Measurements from ENCODE around the gene CLCN1.

Gene CLCN1

DNA sequence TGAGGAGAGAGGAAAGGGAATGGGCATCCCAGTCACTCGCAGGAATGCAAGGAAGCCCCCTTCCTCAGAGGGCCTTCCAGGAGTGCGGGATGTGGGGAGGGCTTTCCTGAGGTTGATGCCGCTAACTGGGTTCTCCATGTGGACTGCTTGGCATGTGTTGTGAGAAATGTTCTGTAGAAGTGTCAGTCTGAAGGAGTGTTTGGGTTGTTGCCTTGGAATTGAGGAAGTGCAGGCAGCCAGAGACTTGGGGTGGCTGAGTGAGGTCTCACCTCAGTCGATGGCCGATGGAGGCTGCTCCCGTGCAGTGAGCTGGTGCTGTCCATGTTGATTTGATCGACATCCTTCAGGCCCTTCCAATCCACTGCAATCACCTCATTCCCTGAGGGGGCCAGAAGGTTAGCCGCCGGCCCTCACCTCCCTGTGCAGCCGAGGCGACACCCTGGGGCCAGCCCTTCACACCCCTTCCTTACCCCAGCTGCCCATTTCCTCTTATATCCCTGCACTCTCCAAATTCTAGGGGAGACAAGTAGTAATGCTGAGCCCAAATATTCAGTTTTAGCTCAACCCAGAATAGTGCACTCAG is 44.0 kb downstream of the CLCN1 start:
- TF ChIP-seq GATA3 (IDR thresholded peaks at IDR 0.05; ENCODE audit: low read depth, low read length) (no peak), GATA2 (IDR thresholded peaks at IDR 0.05; ENCODE audit: low read depth, low read length) (no peak)

DNA sequence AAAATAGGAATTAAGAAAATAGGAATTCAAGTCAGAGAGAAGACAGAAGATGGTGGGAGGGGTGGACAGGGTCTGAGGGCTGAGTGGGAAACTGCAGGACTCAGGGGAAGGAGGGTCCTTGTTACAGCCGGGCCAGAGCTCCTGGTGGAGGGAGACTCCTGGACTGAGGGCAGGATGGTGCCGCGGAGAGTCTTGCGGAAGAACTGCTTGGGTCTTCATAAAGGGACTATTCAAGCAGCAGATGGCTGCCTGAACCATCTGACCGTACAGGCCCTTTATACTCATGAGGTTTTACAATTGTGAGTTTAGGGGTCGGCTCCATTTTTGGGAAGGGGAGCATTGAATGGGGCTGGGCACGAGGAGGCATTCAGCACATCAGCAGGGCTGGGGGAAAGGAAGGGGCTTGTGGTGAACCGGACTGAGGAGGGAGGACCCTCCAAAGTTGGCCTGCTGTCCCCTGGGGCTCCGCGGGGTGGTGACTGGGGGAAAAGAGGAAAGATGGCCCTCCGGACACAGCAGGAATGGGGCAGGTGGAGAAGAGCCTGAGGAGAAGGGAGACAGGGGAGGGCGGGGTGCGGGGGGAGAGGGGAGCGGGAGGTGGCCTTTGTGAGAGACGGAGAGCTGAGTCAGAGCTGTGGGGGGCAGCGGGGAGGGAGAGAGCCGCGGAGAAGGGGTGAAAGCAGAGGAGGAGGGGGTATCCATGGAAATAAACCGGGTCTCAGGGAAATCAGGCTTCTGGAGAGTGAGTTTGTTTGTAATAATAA is 45.1 kb downstream of the CLCN1 start:
- TF ChIP-seq GATA2 (IDR thresholded peaks at IDR 0.05; ENCODE audit: low read depth, low read length) (no peak), GATA3 (IDR thresholded peaks at IDR 0.05; ENCODE audit: low read depth, low read length) (no peak)

DNA sequence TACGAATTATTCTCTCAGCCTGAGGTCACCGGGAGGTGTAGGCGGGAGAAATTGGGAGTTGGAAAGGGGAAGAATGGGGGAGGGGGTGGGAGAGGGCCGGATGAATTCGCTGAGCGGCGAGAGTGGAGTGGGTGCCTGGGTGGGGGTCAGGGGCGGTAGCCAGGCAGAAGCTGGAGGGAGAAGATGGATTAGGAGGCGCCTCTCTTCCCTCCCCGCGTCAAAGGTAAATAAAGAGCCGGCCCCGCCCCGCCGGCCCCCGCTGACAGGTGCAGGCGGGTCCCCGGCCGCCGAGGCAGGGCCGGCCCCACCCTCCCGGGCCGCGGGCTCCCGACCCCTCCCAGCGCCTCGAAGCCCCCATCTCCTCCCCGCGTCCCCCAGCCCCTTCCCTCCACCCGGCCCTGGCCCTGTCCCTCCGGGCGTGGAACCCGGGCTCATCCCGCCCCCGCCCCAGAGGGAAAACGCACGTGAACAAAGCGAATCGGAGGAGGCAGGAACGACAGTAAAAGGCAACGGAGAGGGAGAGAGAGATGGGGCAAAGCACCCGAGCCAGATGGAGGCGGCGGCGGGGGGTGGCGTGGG is 45.7 kb downstream of the CLCN1 start:
- no peak for TF ChIP-seq GATA3 (IDR thresholded peaks at IDR 0.05; ENCODE audit: low read depth, low read length)
- no peak for TF ChIP-seq GATA2 (IDR thresholded peaks at IDR 0.05; ENCODE audit: low read depth, low read length)

DNA sequence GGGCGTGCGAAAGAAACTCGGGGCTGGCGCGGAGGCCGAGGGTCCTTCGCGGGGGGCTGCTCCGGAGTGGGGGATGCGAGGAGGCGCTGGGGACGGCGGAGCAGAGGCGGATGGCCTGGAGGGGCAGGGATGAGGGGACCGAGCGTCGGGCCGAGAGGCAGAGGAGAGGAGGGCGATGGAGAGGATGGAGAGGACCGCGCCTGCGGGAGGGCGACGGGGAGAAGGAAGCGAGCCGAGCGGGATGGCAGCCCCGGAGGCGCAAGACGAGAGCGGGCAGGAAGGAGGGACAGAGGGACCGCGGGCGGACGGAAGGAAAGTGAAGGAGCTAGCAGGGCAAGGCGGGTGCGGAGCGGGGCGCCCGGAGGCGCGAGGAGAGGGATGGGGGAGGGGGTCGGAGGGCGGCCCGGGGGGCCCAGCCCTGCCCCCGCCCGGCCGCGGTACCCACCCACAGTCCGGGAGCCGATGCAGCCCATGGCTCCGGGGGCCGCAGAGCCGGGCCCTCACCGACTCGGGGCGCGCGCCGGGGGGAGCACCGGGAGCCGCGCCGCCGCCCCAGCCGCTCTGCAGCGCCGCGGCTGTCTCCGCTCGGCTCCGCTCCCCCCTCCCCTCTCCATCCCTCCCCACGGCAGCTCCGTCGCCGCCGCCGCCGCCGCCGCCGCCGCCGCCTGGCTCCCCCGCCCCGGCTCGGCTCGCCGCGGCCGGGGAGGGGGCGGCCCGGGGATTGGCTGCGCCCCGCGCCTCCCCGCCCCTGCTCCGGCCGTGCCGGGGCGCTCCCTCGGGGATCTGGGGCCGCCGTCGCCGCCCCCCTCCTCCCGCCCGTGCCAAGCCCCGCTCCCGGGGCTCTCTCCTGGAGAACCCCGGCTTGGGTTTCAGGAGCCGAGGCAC is 46.5 kb downstream of the CLCN1 start, which contains the start of gene FAM131B:
Gene FAM131B, minus strand, starts transcription at position 583 of the 885 bp plus-strand sequence. Its CDS starts 110 bp downstream, at position 473.
- TF ChIP-seq GATA2 (IDR thresholded peaks at IDR 0.05; ENCODE audit: low read depth, low read length), result no peak
- TF ChIP-seq GATA3 (IDR thresholded peaks at IDR 0.05; ENCODE audit: low read depth, low read length), result no peak

DNA sequence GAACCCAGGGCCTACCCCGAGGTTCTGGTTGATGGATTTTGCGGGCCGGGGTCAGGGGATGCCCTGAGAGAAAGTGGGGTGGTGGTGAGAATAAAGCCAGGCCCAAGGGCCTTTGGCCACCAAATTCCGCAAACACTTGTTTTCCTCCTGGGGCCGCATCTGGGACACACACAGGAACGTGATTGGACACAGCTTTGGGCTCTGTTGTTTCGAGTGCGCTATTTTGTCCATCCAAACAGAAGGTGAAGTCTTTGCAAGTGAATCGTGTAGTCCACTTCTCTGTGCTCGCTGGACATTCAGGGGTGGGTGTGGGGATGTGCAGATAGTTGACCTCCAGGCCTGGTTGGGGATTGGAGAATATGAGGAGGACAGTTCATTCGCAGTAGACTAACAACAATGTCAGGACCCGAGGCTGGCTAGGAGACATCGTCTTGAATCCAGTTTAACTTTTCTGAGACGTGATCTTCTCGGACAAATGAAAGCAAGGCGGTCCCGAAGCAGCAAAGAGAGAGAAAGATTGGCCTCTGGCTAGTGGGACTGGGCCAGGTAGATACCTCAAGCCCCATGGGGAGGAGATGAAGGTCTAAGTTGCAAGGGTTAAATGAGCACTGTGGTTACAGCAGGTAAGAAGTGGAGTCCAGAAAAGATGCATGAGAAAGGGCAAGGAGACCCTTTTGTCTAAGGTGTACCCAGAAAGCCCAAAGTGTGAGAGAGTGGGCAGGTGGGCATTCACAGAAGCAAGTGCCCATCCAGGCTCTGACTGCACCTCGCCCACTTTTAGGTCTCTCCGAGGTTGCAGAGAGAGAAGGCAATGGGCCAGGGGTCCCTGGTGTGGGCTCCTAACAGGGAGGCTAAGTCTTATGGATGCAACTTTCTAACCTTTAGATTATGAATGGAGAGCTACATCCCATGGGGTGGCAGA is 47.4 kb downstream of the CLCN1 start:
- no peak for TF ChIP-seq GATA2 (IDR thresholded peaks at IDR 0.05; ENCODE audit: low read depth, low read length)
- no peak for TF ChIP-seq GATA3 (IDR thresholded peaks at IDR 0.05; ENCODE audit: low read depth, low read length)

DNA sequence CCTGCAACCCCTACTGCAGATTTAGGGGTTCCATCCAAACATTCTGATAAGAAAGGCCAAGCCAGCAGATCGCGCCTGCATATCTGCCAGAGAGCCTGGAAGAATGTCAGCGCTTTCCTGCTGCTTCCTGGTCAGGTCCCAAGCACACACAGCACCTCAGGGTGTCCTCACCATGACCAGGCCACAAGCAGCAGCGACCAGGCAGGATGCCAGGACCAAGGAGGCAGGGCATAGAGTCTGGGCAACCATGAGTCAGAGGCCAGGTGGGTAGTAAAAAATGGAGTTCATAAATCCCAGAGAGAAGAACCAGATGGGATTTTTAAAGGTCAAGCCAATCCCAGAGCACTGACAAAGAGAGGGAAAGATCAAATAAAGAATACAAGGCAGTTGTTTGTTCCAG is 52.1 kb downstream of the CLCN1 start:
- TF ChIP-seq GATA3 (IDR thresholded peaks at IDR 0.05; ENCODE audit: low read depth, low read length) (no peak), GATA2 (IDR thresholded peaks at IDR 0.05; ENCODE audit: low read depth, low read length) (no peak)

DNA sequence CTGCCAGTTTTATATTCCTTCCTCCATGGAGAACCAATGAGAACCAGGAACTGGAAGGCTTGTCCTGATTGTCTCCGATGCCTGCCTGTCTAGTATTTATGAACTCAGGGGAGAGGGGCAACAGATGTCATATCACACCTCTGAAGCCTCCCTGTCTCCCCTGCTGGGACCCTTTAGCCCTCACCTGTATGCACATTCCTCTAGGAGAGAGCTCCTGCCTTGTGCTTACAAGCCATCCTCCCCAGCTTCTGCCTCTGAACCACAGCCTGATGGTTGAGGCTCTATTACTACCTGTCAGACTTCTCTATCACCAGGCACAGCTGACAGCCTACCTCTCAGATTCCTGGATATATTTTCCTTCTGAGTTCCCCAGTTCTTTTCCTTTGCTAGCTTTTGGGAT is 52.5 kb downstream of the CLCN1 start:
- TF ChIP-seq GATA2 (IDR thresholded peaks at IDR 0.05; ENCODE audit: low read depth, low read length), result no peak
- TF ChIP-seq GATA3 (IDR thresholded peaks at IDR 0.05; ENCODE audit: low read depth, low read length), result no peak

DNA sequence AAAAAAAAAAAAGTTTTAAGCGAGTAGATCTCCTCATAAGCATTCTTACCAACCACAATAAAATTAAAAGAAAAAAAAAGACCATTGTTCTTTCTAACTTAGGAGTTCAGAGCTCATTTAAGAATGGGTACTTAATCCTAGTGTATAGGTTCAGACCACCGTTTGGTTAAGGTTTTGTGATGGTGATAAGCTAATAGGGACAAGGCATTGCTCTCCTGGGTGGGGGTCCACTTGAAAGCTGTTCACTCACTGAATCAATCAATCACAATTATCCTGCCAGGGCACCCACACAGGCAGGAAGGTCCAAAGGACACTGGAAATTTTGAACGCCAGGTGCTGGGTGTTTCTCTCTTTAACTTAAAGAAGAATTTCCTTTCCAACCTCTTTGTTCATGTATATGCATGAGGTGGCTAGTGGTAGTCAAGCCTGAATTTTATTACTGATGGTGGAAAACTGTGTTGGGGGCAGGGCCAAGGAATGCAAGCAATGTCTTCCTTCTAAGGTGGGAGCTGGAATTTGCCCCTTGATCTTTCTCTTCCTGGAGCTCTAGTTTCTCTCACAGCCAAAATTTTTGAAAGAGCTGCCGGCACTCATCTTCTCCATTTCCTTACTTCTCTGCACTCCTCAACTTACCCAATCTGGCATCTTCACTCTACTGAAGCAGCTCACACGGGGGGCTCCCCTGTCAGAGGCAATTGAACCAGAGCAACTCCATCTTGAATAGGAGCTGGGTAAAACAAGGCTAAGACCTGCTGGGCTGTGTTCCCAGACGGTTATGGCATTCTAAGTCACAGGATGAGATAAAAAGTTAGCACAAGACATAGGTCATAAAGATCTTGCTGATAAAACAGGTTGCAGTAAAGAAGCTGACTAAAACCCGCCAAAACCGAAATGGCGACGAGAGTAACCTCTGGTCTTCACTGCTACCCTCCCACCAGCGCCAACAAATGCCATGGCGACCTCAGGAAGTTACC is 54.1 kb downstream of the CLCN1 start:
- TF ChIP-seq GATA3 (IDR thresholded peaks at IDR 0.05; ENCODE audit: low read depth, low read length) (no peak), GATA2 (IDR thresholded peaks at IDR 0.05; ENCODE audit: low read depth, low read length) (no peak)

DNA sequence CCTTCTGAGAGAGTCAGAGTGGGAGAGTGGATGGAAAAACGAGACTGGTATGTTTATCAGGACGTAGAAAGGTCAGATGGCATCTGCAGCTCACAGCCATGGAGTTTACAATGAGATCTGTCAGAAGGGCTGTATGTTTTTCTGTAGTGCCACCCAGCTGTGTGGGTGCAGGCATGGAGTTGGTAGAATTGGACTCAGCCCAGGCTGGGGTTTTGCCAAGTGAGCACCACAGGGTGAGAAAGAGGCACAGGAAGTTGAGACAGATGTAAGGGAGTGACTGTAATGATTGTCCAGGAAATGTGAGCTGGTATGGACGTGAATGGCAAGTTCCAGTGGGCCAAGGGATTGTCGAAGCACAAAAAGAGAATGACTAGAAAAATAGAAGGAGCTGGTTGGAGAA is 56.2 kb downstream of the CLCN1 start:
- TF ChIP-seq GATA2 (IDR thresholded peaks at IDR 0.05; ENCODE audit: low read depth, low read length) (no peak), GATA3 (IDR thresholded peaks at IDR 0.05; ENCODE audit: low read depth, low read length) (no peak)

DNA sequence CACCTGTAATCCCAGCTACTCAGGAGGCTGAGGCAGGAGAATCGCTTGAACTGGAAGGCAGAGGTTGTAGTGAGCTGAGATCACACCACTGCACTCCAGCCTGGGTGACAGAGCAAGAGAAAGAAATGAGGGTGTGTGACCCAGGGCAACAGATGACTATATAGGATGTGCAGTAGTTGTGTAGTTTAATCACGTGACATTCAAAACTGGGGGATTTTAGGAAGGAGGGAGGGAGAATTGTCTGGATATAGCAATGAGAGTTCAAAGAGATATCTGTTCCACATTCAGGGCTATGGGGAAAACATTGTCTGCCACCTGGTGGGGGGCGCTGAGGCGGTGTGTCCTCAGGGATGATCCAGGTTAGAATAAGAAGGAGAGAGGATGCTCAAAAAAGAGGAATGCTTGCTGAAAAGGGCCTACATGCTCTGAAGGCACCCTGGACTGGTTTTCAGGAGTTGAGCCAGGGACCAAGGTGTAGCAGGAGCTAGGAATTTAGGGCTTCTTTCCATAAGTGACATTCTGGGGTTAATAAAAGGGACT is 57.4 kb downstream of the CLCN1 start:
- TF ChIP-seq GATA2 (IDR thresholded peaks at IDR 0.05; ENCODE audit: low read depth, low read length) (no peak), GATA3 (IDR thresholded peaks at IDR 0.05; ENCODE audit: low read depth, low read length) (no peak)

DNA sequence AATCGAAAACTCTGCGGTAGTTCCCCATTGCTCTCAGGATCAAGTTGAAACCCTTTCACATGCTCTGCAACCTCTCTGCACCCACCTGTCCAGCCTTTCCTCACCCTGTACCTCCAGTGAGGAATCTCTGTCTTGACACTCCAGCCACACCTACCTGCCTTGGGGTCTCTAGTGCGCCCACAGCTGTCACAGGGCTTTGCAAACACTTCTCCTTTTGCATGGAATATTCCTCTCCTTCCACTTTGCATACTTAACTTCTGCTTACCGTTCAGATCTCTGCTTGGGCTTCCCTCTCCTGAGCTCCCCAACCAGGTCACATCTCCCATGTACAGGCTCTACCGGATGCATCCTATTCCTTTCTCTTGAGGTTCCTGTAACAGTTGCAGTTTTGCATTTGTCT is 58.6 kb downstream of the CLCN1 start:
- TF ChIP-seq GATA3 (IDR thresholded peaks at IDR 0.05; ENCODE audit: low read depth, low read length), result no peak
- TF ChIP-seq GATA2 (IDR thresholded peaks at IDR 0.05; ENCODE audit: low read depth, low read length), result no peak
